GM18505 (cell line): ENCODE results near the gene TUT4.

Experiments
- ATAC-seq: cut with Tn5 transposase; IDR thresholded peaks from one replicate; pipeline ENCODE4 v1.9.1; 2021; ENCODE audit not compliant: unreplicated experiment
- POLR2A ChIP-seq: IDR thresholded peaks from 4 replicates; pipeline ENCODE4 v1.6.1; 2011; ENCODE audit warnings: borderline replicate concordance; ENCODE audit not compliant: insufficient read depth, insufficient read length; ENCODE audit errors: extremely low read depth

Gene TUT4

DNA sequence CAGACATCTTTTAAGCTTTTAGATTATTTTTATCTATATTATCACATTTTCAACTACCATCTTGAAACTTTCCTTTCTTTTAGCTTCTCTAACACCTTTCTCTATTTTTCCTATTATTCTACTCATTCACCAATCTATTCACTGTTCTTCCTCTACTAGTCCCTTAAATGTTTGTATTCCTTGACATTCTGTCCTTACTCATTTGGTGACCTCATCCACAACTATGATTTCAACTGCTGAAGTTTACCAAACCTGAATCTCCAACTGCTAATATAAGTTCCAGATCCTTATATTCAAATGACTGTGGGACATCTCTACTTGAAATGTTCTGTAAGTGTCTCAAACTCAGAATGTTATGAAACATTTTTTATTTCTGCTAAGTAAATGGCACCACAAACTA is 49.2 kb downstream of the TUT4 start:
- ATAC-seq: no peak
- TF ChIP-seq POLR2A: no peak

- ATAC-seq: no peak
- no peak for TF ChIP-seq POLR2A
These were observed 50.1 kb downstream of the TUT4 start for GRCh38 chr1:52502789-52503188.

- ATAC-seq: no peak
- no peak for TF ChIP-seq POLR2A
These were observed 65.3 kb downstream of the TUT4 start for GRCh38 chr1:52487632-52488031.

- TF ChIP-seq POLR2A: no peak
- ATAC-seq: no peak
These were observed 70.4 kb downstream of the TUT4 start for GRCh38 chr1:52482326-52483004.

DNA sequence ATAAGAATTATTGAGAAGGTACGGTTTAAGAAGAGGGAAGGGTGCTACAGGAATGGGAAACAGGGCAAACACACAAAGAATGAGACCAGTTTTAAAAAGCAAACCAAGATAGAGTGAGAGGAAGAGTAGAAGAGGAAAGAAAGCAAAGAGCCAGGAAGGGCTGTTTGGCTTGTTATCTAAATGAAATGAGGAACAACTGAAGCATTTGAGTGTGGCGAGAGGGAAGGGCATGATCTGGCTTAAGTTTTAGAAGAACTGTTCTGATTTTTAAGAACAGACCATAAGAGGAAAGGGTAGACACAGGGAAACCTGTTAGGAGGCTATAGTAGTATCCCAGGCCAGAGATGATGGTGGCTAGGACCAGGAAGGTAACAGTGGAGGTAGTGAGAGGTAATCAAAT is 73.8 kb downstream of the TUT4 start:
- no peak for ATAC-seq
- TF ChIP-seq POLR2A: no peak

- no peak for TF ChIP-seq POLR2A
These were observed 75.0 kb downstream of the TUT4 start for GRCh38 chr1:52477876-52478275.

DNA sequence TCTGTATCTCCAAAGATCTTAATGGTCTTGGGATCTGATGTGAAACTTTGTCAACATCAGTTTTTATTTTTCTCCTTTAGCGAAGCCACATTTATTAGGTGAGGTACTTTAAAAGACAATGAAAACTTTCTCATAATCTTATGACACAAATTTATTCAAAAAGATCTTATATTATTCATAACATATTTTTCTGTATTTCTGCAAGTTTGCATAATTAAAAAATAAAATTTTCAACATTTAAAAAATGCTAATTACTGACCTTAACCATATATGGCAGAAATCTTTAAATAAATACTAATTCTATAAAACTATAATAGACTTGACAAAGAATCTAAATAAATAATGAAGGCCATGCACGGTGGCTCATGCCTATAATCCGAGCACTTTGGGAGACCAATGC is 75.9 kb downstream of the TUT4 start:
- no peak for ATAC-seq

More at GRCh38 chr1:52477876-52478275, 75.0 kb downstream of the TUT4 start:
- no peak for ATAC-seq

DNA sequence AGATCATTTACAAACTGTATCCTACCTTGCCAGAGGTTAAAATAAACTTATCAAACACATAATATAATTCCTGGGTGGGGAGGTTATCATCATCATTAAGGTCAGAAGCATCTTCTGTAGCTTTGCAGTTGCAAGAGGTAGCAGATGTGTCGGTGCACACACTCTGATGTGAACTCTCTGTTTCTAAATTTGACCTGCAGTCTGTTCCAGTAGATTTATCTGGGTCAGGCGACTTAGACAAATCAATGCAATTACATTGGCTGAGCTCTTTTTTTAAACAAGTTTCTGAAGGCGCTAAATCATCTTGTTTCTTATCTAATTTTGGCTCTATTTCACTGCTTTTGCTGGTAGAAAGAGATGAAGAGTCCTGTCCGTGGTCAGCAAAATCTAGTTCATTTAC is 78.1 kb downstream of the TUT4 start:
- no peak for ATAC-seq
- no peak for TF ChIP-seq POLR2A

More for the DNA sequence above, 75.9 kb downstream of the TUT4 start:
- TF ChIP-seq POLR2A: no peak

DNA sequence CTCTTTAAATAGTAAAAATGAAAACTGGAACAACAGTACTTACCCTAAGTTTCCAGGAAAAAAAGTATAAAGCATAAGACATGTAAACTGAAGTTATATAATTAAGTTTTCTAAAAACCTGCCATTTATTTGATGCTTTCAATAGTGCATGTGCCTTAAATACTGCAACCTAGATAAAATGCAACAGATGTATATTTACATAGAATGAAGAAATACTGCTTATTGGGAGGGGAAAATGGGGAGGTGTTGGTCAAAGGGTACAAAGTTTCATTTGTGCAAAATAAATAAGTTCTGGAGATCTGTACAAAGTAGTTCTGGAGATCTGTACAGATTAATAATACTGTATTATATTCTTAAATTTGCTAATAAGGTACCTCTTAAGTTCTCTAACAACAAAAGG is 79.9 kb downstream of the TUT4 start:
- ATAC-seq: no peak
- no peak for TF ChIP-seq POLR2A

DNA sequence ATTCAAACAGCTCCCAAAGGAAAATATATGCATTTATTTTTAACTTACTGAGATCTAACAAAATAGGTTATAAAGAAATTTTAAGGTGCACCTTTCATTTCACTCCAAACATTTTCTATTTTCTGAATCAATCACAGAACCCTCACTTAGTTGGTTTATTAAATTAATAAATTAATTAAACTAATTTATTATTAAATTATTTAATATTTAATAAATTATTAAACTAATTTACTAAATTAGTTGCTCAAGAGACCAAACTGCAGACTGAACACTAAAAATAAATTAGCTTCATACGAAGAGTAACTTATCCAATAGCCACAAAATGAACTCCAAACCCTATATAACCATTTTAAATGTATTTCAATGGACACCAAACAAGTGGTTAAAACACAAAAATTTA is 80.5 kb downstream of the TUT4 start:
- no peak for TF ChIP-seq POLR2A
- no peak for ATAC-seq

DNA sequence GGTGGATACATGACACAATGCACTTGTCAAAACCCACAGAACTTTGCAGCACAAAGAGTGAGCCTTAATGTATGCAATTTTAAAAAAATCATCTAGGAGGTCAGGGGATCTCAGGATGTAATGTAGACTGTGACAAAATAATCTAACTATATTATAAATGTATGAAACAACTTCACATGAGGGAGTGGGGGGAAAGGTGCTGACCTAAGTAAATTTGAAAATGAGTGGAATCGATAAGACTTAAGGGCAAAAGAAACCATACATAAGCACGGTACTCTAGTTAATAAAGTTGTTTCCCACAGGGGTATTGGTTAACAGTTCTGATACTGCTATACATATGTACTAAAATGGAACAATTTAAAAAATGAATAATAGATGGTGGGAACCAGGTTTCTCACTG is 83.8 kb downstream of the TUT4 start:
- no peak for ATAC-seq
- TF ChIP-seq POLR2A: no peak

DNA sequence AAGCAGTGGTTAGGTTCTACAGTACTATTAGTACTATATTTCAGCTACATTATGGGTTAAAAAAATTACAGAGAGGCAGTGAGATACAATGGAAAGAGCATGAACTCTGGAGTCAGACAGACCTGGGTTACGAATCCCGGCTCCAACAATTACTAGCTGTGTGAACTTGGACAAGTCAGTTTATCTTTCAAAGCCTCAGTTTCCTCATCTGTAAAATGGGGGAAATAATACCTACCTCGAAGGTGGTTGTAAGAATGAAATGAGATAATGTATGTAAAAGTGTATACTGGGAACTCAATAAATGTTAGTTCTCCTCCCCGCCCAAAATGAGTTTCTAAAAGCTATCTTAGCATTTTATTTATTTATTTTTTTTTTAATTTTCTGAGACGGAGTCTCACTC is 89.0 kb downstream of the TUT4 start:
- no peak for TF ChIP-seq POLR2A
- ATAC-seq: no peak

- TF ChIP-seq POLR2A: no peak
- no peak for ATAC-seq
These were observed 91.1 kb downstream of the TUT4 start for GRCh38 chr1:52461821-52462220.

DNA sequence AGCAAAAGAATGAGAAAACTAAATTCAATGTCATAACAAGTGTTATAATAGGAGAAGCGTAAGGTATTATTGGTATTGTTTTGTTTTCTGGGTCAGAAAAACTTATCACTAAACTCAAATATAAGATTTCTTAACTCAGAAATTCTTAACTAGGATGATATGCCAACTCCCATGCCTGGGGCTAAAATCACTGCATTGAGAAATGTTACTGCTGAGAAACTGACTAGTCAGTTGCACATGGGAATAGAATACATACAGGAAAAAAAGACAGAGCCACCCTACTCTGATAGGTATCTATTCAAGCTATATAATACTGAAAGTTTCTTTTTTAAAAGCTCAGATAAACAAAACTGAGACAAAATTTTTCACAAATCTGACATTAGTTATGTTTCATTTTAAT is 92.2 kb downstream of the TUT4 start:
- TF ChIP-seq POLR2A: no peak
- no peak for ATAC-seq

GRCh38 chr1:52455686-52456085 is 97.2 kb downstream of the TUT4 start:
- ATAC-seq: no peak
- TF ChIP-seq POLR2A: no peak

DNA sequence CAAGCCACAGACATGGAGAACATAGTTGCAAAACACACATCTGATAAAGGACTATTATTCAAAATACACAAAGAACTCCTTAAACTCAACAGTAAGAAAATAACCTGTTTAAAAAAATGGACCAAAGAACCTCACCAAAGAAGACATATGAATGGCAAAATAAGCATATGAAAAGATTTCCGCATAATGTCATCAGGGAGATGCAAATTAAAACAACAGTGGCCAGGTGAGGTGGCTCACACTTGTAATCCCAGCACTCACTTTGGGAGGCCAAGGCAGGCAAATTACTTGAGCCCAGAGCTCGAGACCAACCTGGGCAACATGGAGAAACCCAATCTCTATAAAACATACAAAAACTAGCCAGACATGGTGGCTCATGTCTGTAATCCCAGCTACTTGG is 98.1 kb downstream of the TUT4 start:
- TF ChIP-seq POLR2A: no peak
- no peak for ATAC-seq

DNA sequence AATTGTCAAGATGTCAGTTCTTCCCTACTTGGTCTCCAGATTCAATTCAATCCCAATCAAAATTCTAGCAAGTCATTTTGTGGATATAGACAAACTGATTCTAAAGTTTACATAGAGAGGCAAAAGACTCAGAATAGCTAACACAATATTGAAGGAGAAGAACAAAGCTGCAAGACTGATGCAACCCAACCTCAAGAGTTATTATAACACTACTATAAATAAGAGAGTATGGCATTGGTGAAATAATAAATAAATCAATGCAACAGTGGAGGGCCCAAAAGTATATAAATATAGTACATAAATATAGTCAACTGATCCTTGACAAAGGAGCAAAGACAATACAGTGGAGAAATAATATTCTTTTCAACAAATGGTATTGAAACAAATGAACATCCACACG is 98.8 kb downstream of the TUT4 start:
- ATAC-seq: no peak
- TF ChIP-seq POLR2A: no peak
